ENCODE measurements around the gene ZMYM4.

GRCh38 chr1:35408925-35409324 is 140.4 kb downstream of the ZMYM4 start:
- TF ChIP-seq TCF12 (IDR thresholded peaks at IDR 0.05; ENCODE audit: low read depth) (no peak), USF1 (IDR thresholded peaks at IDR 0.05) (no peak), EGR1 (IDR thresholded peaks at IDR 0.05) (no peak), YY1 (IDR thresholded peaks at IDR 0.05; ENCODE audit: low read depth) (no peak), TEAD4 (IDR thresholded peaks at IDR 0.05) (no peak), NFIC (IDR thresholded peaks at IDR 0.05) (no peak), EP300 (IDR thresholded peaks at IDR 0.05; ENCODE audit: borderline replicate concordance) (no peak), RAD21 (IDR thresholded peaks at IDR 0.05; ENCODE audit: low read depth) (no peak), CEBPB (IDR thresholded peaks at IDR 0.05) (no peak)

Data from Ishikawa (cell line).